ENCODE data around the gene SEC14L1.

SEC14L1 gene

GRCh38 chr17:77188084-77189066 is 47.6 kb downstream of the SEC14L1 start:
- no peak for DNase-seq (ENCODE audit: extremely low read depth in 1 of 2, low read depth in 1 of 2)

- no peak for DNase-seq (ENCODE audit: extremely low read depth in 1 of 2, low read depth in 1 of 2)
These were observed 48.4 kb downstream of the SEC14L1 start for GRCh38 chr17:77189148-77189547.

GRCh38 chr17:77190576-77190975 is 49.8 kb downstream of the SEC14L1 start:
- DNase-seq (ENCODE audit: extremely low read depth in 1 of 2, low read depth in 1 of 2), result no peak

GRCh38 chr17:77191244-77191643 is 50.5 kb downstream of the SEC14L1 start:
- no peak for DNase-seq (ENCODE audit: extremely low read depth in 1 of 2, low read depth in 1 of 2)

GRCh38 chr17:77193653-77194052 is 52.9 kb downstream of the SEC14L1 start:
- no peak for DNase-seq (ENCODE audit: extremely low read depth in 1 of 2, low read depth in 1 of 2)

GRCh38 chr17:77194179-77194578 is 53.4 kb downstream of the SEC14L1 start:
- no peak for DNase-seq (ENCODE audit: extremely low read depth in 1 of 2, low read depth in 1 of 2)

GRCh38 chr17:77196251-77196650 is 55.5 kb downstream of the SEC14L1 start:
- no peak for DNase-seq (ENCODE audit: extremely low read depth in 1 of 2, low read depth in 1 of 2)

- no peak for DNase-seq (ENCODE audit: extremely low read depth in 1 of 2, low read depth in 1 of 2)
These were observed 56.3 kb downstream of the SEC14L1 start for GRCh38 chr17:77197115-77197514.

- no peak for DNase-seq (ENCODE audit: extremely low read depth in 1 of 2, low read depth in 1 of 2)
These were observed 59.9 kb downstream of the SEC14L1 start for GRCh38 chr17:77200711-77201110.

- no peak for DNase-seq (ENCODE audit: extremely low read depth in 1 of 2, low read depth in 1 of 2)
These were observed 62.7 kb downstream of the SEC14L1 start for GRCh38 chr17:77203436-77203835.

- no peak for DNase-seq (ENCODE audit: extremely low read depth in 1 of 2, low read depth in 1 of 2)
These were observed 63.1 kb downstream of the SEC14L1 start for GRCh38 chr17:77203846-77204245.

GRCh38 chr17:77204536-77204935 is 63.8 kb downstream of the SEC14L1 start:
- DNase-seq (ENCODE audit: extremely low read depth in 1 of 2, low read depth in 1 of 2), result no peak

- DNase-seq (ENCODE audit: extremely low read depth in 1 of 2, low read depth in 1 of 2), result no peak
These were observed 64.8 kb downstream of the SEC14L1 start for GRCh38 chr17:77205396-77206125.

- DNase-seq (ENCODE audit: extremely low read depth in 1 of 2, low read depth in 1 of 2), result no peak
These were observed 65.6 kb downstream of the SEC14L1 start for GRCh38 chr17:77206158-77206956.

- no peak for DNase-seq (ENCODE audit: extremely low read depth in 1 of 2, low read depth in 1 of 2)
These were observed 67.0 kb downstream of the SEC14L1 start for GRCh38 chr17:77207689-77208216.

GRCh38 chr17:77208217-77208808 is 67.5 kb downstream of the SEC14L1 start:
- no peak for DNase-seq (ENCODE audit: extremely low read depth in 1 of 2, low read depth in 1 of 2)

GRCh38 chr17:77208856-77209255 is 68.1 kb downstream of the SEC14L1 start:
- DNase-seq (ENCODE audit: extremely low read depth in 1 of 2, low read depth in 1 of 2), result no peak

- DNase-seq (ENCODE audit: extremely low read depth in 1 of 2, low read depth in 1 of 2), result no peak
These were observed 68.6 kb downstream of the SEC14L1 start for GRCh38 chr17:77209330-77209748.

GRCh38 chr17:77210331-77210730 is 69.6 kb downstream of the SEC14L1 start:
- no peak for DNase-seq (ENCODE audit: extremely low read depth in 1 of 2, low read depth in 1 of 2)

GRCh38 chr17:77210946-77211541 is 70.3 kb downstream of the SEC14L1 start:
- no peak for DNase-seq (ENCODE audit: extremely low read depth in 1 of 2, low read depth in 1 of 2)

All from activated CD8-positive, alpha-beta memory T cell treated with anti-CD3 and anti-CD28 coated beads for 1 hour (primary cell).